ENCODE results near the gene CPED1. TPM values are rescaled to one million over a fixed set of nuclear protein-coding genes. Genes with fewer than 3 reads are reported as not detected.
"Not testable (repeated sequence)": the region's sequence is repeated elsewhere in the genome, so short reads cannot be mapped to it uniquely, and the experiment has no call there.

Gene CPED1
- total RNA-seq, 1 donor from 2014 or later = not detected

- intact Hi-C loops (cut with micrococcal nuclease) = no loop called here
Observed at GRCh38 chr7:121012919-121013318, 24.4 kb downstream of the CPED1 start.

- intact Hi-C loops (cut with micrococcal nuclease) = no loop called here
Observed at GRCh38 chr7:121015560-121015959, 27.0 kb downstream of the CPED1 start.

- intact Hi-C loops (cut with micrococcal nuclease) = no loop called here
Observed at GRCh38 chr7:121016966-121017365, 28.5 kb downstream of the CPED1 start.

- intact Hi-C loops (cut with micrococcal nuclease) = no loop called here
Observed at GRCh38 chr7:121017586-121017985, 29.1 kb downstream of the CPED1 start.

- intact Hi-C loops (cut with micrococcal nuclease) = no loop called here
Observed at GRCh38 chr7:121019018-121019417, 30.5 kb downstream of the CPED1 start.

GRCh38 chr7:121020249-121020988 lies 31.9 kb downstream of the CPED1 start:
- intact Hi-C loops (cut with micrococcal nuclease) = no loop called here

GRCh38 chr7:121020989-121021969 lies 32.8 kb downstream of the CPED1 start:
- intact Hi-C loops (cut with micrococcal nuclease) = no loop called here

- intact Hi-C loops (cut with micrococcal nuclease) = no loop called here
Observed at GRCh38 chr7:121023194-121023593, 34.7 kb downstream of the CPED1 start.

GRCh38 chr7:121023683-121024511 lies 35.4 kb downstream of the CPED1 start:
- intact Hi-C loops (cut with micrococcal nuclease) = no loop called here

GRCh38 chr7:121024611-121025010 lies 36.1 kb downstream of the CPED1 start:
- intact Hi-C loops (cut with micrococcal nuclease) = no loop called here

GRCh38 chr7:121026159-121026558 lies 37.6 kb downstream of the CPED1 start:
- intact Hi-C loops (cut with micrococcal nuclease) = no loop called here

GRCh38 chr7:121026577-121027111 lies 38.1 kb downstream of the CPED1 start:
- intact Hi-C loops (cut with micrococcal nuclease) = no loop called here

GRCh38 chr7:121027761-121028669 lies 39.5 kb downstream of the CPED1 start:
- intact Hi-C loops (cut with micrococcal nuclease) = no loop called here

- intact Hi-C loops (cut with micrococcal nuclease) = no loop called here
Observed at GRCh38 chr7:121029302-121029701, 40.8 kb downstream of the CPED1 start.

- intact Hi-C loops (cut with micrococcal nuclease) = no loop called here
Observed at GRCh38 chr7:121030308-121030707, 41.8 kb downstream of the CPED1 start.

GRCh38 chr7:121032645-121033460 lies 44.3 kb downstream of the CPED1 start:
- intact Hi-C loops (cut with micrococcal nuclease) = no loop called here

- intact Hi-C loops (cut with micrococcal nuclease) = no loop called here
Observed at GRCh38 chr7:121034929-121035328, 46.4 kb downstream of the CPED1 start.

GRCh38 chr7:121036776-121037175 lies 48.3 kb downstream of the CPED1 start:
- intact Hi-C loops (cut with micrococcal nuclease) = not testable (repeated sequence)

- intact Hi-C loops (cut with micrococcal nuclease) = not testable (repeated sequence)
Observed at GRCh38 chr7:121037329-121037728, 48.8 kb downstream of the CPED1 start.

Measured in T-helper 1 cell treated with Interleukin-12 subunit alpha and Interleukin-12 subunit beta and Interleukin-4 antibody, amounts not matched to agents 30 ng/mL and 1 ng/mL, for 36 hours (primary cell).